ENCODE data around the gene TSPOAP1.

The TSPOAP1 gene

DNA sequence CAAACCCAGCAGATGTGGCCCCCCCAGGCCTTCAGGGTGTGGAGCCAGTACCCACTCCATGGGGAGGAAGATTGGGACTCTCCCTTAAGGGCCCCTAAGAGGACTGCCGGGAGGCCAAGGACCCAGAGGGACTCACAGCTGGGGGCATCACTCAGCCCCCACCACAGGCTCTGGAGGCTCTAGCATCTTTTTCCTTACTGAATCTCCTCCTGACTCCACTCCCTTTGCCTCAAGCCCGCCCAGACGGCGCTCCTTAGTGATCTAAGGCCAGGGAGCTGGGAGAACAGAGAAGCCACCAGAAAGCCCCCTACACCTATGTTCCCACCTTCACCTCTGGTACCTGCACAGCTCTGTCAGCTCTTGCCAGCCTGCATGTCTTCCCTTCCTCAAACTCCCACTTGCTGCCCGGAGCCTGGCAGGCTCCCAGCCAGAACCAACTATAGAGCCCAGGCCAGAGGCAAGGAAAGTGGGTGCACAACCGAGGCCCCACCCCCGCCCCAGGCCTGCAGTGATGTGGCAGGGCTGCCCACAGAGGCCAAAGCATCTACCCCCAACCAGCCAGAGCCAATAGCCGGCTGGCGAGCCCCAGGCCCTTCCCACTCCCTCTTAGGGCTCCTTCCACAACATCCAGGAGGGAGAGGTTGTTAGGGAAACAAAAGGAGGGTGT lies 25.5 kb downstream of the TSPOAP1 start:
- DNase-seq (ENCODE audit: low spot score), result no peak

GRCh38 chr17:58302171-58302918 lies 26.2 kb downstream of the TSPOAP1 start:
- no peak for DNase-seq (ENCODE audit: low spot score)

DNA sequence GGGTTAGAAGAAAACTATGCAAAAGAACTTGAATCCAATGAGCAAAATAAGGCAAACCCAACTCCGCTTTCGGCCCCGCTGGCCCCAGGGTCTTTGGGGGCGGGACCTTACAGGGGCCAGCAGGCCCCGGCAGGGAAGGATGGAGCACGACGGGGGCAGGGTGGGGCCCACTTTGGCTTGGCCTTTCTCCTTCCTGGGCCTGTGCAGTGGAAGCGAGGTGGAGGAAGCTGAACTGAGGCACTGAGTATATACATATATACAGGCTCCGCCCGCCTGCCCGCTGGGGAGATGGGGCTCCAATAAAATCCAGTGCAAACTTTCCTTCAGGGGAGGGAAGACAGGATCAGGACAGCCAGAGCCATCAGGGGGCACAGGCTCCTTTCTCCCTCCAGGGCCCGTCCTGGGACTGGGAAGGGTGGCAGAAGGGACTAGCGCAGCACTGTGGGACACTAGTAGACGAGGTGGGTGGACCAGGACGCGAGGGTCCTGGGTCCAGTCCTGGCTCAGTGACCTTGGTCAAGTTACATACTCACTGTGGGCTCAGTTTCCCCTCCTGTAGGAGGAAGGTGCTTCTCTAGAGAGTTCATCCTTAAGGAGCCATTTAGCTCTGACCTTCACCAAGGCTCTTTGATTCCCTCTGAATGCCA lies 27.0 kb downstream of the TSPOAP1 start:
- DNase-seq (ENCODE audit: low spot score), result no peak

- no peak for DNase-seq (ENCODE audit: low spot score)
Measured at GRCh38 chr17:58300336-58300735, 28.3 kb downstream of the TSPOAP1 start.

DNA sequence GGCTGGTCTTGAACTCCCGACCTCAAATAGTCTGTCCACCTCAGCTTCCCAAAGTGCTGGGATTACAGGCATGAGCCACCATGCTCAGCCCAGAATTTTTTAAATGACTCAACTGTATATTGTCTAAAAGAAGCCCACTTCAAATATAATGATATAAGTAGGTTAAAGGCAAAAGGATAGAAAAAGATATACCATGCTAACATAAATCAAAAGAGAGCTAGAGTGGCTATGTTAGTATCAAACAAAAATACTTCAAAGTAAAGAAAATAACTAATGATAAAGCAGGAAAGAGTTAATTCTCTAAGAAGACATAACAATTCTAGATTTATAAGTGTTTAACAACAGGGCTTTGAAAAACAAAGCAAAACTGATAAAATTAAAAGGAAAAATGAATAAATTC lies 34.6 kb downstream of the TSPOAP1 start:
- DNase-seq (ENCODE audit: low spot score), result no peak

GRCh38 chr17:58291246-58291645 lies 37.3 kb downstream of the TSPOAP1 start:
- no peak for DNase-seq (ENCODE audit: low spot score)

- DNase-seq (ENCODE audit: low spot score), result peak; percentile 52
Measured at GRCh38 chr17:58289869-58290268, 38.7 kb downstream of the TSPOAP1 start.

- DNase-seq (ENCODE audit: low spot score), result no peak
Measured at GRCh38 chr17:58285422-58285810, 43.2 kb downstream of the TSPOAP1 start.

GRCh38 chr17:58284613-58285421 lies 43.8 kb downstream of the TSPOAP1 start:
- no peak for DNase-seq (ENCODE audit: low spot score)

- DNase-seq (ENCODE audit: low spot score), result no peak
Measured at GRCh38 chr17:58283674-58284612, 44.7 kb downstream of the TSPOAP1 start.

- no peak for DNase-seq (ENCODE audit: low spot score)
Measured at GRCh38 chr17:58282442-58282841, 46.2 kb downstream of the TSPOAP1 start.

DNA sequence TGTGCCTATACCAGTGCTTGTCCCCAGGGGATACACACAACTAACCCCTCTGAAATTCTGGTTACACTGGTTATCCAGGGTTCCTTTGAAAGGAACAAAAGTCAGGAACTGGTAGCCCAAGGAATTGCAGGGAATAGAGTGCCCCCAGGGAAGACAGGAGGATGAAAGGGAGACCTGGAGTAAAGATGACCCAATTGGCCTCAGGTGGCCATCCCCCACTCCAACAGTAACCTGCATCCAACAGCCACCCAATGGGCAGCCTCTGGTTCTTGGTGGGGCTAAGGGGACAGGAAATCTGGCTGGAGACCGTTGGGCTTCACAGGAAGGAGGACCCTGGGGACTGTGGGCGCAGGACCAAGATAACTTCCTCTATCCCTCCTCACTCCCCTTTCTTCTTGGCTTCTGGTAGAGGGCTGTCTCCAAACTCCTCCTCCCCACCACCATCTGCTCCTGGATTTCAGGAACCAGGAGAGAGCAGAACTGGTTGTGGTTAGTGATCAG lies 47.0 kb downstream of the TSPOAP1 start:
- no peak for DNase-seq (ENCODE audit: low spot score)

GRCh38 chr17:58280480-58281217 lies 47.9 kb downstream of the TSPOAP1 start, which contains the start of gene MPO:
Gene MPO (minus strand): TSS chr17:58280935. CDS start chr17:58280758, 177 bp downstream.
- no peak for DNase-seq (ENCODE audit: low spot score)

GRCh38 chr17:58279736-58280479 lies 48.7 kb downstream of the TSPOAP1 start:
- no peak for DNase-seq (ENCODE audit: low spot score)

GRCh38 chr17:58279016-58279711 lies 49.4 kb downstream of the TSPOAP1 start:
- peak; percentile 6 for DNase-seq (ENCODE audit: low spot score)

DNA sequence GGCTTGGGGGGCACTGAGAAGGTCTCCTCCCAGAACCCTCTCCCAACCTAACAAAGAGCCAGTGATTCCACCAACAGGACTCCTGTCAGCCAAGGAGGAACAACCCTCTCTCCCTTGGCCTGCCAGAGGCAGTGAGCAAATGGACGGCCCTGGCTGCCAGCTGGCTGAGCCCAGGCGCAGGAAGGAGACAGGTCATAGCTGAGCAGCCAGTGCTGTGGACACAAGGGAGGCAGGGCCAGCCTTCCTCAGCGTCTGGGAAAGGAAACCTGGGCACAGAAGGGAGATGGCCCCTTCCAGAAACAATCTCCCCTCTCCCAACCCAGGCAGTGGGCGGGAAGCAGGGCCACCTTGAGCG lies 50.0 kb downstream of the TSPOAP1 start:
- peak; percentile 9 for DNase-seq (ENCODE audit: low spot score)

DNA sequence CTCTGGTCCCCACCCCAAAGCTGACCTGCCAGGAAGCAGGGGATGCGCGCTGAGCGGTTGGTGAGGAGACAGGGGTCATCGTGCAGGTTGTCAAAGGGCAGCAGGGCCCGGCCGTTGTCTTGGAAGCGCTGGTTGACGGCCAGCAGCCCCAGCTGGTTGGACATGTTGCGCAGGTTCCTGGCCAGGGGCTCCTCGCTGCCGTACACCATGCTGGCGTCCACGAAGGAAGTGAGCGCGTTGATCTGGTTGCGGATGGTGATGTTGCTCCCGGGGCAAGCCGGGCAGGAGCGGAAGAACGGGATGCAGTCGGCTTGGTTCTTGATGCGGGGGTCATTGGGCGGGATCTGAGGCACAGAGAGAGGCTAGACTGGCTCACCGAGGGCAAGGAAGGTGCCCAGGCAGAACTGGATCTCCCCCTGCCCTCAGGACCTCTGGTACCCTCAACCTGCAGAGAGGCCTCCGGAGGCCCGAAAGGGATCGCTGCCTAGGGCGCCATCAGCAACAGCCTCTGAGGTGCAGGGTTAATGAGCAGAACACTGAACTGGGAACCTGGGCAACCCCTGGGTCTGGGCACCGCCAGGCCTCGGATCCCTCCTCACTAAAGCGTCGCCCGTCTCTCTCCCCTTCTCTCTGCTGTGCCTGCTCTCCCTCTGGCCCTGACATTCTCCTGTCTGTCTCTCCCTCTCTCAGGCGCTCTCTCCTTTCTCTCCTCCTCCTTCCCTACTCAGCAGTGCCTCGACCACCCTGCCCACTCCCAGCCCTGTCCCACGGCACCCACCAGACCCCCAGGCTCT lies 50.6 kb downstream of the TSPOAP1 start:
- DNase-seq (ENCODE audit: low spot score), result no peak
